Measurements from ENCODE around the gene NIPA2. TPM values are rescaled to one million over a fixed set of nuclear protein-coding genes. Genes with fewer than 3 reads are reported as not detected.

The NIPA2 gene
- total and polyA plus RNA-seq, 2 of the 13 experiments (the other 11 are each of a cell fraction or from before 2014, with no cell fraction given), result 29.0 to 56.2 TPM

GRCh38 chr15:22915866-22916515 is 77.5 kb downstream of the NIPA2 start (continued):
- TF ChIP-seq RFXAP (CRISPR knock-in tag; IDR thresholded peaks at IDR 0.05; ENCODE audit: borderline replicate concordance), result no peak
- TF ChIP-seq, protein P1, sequence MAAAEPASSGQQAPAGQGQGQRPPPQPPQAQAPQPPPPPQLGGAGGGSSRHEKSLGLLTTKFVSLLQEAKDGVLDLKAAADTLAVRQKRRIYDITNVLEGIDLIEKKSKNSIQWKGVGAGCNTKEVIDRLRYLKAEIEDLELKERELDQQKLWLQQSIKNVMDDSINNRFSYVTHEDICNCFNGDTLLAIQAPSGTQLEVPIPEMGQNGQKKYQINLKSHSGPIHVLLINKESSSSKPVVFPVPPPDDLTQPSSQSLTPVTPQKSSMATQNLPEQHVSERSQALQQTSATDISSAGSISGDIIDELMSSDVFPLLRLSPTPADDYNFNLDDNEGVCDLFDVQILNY (CRISPR knock-in tag; conservative IDR thresholded peaks at IDR 0.05), result no peak

DNA sequence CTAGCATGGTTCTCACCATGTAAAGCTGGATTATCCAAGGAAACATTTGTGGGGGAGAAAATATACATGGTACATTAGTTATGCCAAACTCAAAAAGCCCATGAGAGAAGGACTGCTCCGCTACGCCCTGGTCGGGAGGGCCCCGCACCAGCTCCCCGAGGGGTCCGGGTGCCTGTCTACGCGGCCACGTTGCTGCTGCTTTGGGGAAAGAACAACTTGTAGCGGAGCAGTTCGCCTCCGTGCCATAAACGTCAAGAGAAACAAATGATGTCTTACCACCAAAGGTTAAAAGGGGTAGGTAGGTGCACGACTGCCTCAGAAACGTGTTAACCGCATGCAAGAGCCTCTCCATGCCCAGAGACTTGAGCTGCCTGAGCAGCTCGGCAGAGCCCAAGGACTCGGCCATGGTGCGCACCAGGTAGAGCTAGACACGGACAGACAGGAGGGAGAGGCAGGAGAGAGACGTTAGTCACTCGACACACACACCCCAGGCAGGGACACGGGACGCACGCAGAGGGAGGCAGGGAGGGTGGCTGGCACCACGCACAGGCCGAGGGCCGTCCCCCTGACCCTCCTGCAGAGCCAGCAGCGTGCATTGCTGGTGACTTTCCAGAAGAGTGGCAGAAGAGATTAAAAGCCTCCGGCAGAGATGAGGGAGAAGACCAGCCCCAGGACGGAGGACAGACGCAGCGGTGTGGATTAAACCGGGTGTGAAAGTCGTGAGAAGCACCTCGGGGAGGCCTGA is 78.3 kb downstream of the NIPA2 start:
- FAIRE-seq, result no peak
- ChIA-PET POLR2A (no interaction called here), CTCF (ENCODE audit: low intra/inter-chr PET ratio, low total read pairs) (no interaction called here)
- Histone ChIP-seq H3K27me3 (ENCODE audit: control insufficient read depth in 1 of 2, insufficient read depth in 2 of 2, low read length in 2 of 2) (no peaks in the 10 kb centered on the region), H3K4me3 (replicated peaks in 1 of 3; ENCODE audit: insufficient read depth in 1 of 3, low read depth in 2 of 3, low read length in 3 of 3) (no peak overlapping the region), H4K20me1 (ENCODE audit: insufficient read depth, low read length) (no peaks in the 10 kb centered on the region), H3K9ac (ENCODE audit: insufficient read depth, low read depth, low read length) (no peak overlapping the region), H3K27ac (ENCODE audit: extremely low read length, insufficient read depth, low read length) (no peak overlapping the region), H3K4me1 (ENCODE audit: insufficient read depth, low read length) (no peaks in the 10 kb centered on the region), H3K4me2 (ENCODE audit: low read depth, low read length) (no peak overlapping the region), H3K9me3 (ENCODE audit: low read length) (no peaks in the 10 kb centered on the region), H3K36me3 (replicated peaks in 1 of 2; ENCODE audit: control insufficient read depth in 1 of 2, insufficient read depth in 2 of 2, low read length in 2 of 2) (peaks cover 8 to 32% of the 10 kb centered on the region in 2 experiments; a peak in 4 of 5 replicates), H2AFZ (ENCODE audit: low read length) (no peak overlapping the region), H3K79me2 (ENCODE audit: insufficient read depth, low read length) (no peaks in the 10 kb centered on the region)
- intact Hi-C loops (cut with micrococcal nuclease; ENCODE audit: unreplicated experiment), result no loop called here
- DNase-seq (ENCODE audit: low spot score), result no peak
- no TSS peak for BruUV-seq (replicated peaks)
- 97% methylated on average over 36 of the region's 36 CpGs for WGBS (ENCODE audit: low lambda C conversion rate)
- in situ Hi-C loops (cut with HindIII; ENCODE audit: extremely low pct_ligation_motif_present, low pct_unique_long_range_greater_than_20kb), result no loop called here
- no peak for TF ChIP-seq CREM (IDR thresholded peaks at IDR 0.05)
- TF ChIP-seq CREM (CRISPR knock-in tag; IDR thresholded peaks at IDR 0.05), result no peak
- TF ChIP-seq DRAP1 (CRISPR knock-in tag; IDR thresholded peaks at IDR 0.05), result no peak
- no peak for TF ChIP-seq FOXK1 (CRISPR knock-in tag; IDR thresholded peaks at IDR 0.05; ENCODE audit: borderline replicate concordance, low read depth)
- no peak for TF ChIP-seq ZNF143 (CRISPR knock-in tag; IDR thresholded peaks at IDR 0.05)
- no peak for TF ChIP-seq ZNF841 (CRISPR knock-in tag; IDR thresholded peaks at IDR 0.05; ENCODE audit: borderline replicate concordance)
- TF ChIP-seq ZFP90 (CRISPR knock-in tag; IDR thresholded peaks at IDR 0.05; ENCODE audit: borderline replicate concordance), result no peak
- TF ChIP-seq ZNF569 (CRISPR knock-in tag; IDR thresholded peaks at IDR 0.05; ENCODE audit: borderline replicate concordance), result no peak
- ATAC-seq, result no peak
